GM12875 (cell line): ENCODE measurements around the gene MAPT.

Experiments
- H3K4me3 ChIP-seq: one replicate; pipeline ENCODE4 v1.5.1; 2011; ENCODE audit warnings: low read depth, low read length, control low read depth
- CTCF ChIP-seq: IDR thresholded peaks from 2 replicates; pipeline ENCODE4 v1.5.1; 2011; ENCODE audit warnings: low read depth, mild to moderate bottlenecking, control low read depth, inconsistent platforms, low read length, moderate library complexity, borderline replicate concordance; ENCODE audit not compliant: insufficient read depth

Gene MAPT

GRCh38 chr17:46043606-46044005 lies 149.3 kb downstream of the MAPT start:
- no peak for TF ChIP-seq CTCF
- H3K4me3 ChIP-seq: no peak overlapping the region

- peak; percentile 65 for TF ChIP-seq CTCF
- no peak overlapping the region for H3K4me3 ChIP-seq
These were observed 150.1 kb downstream of the MAPT start for GRCh38 chr17:46044286-46044928.

- no peak overlapping the region for H3K4me3 ChIP-seq
- no peak for TF ChIP-seq CTCF
These were observed 150.6 kb downstream of the MAPT start for GRCh38 chr17:46044989-46045388.

GRCh38 chr17:46045639-46046038 lies 151.3 kb downstream of the MAPT start:
- TF ChIP-seq CTCF: no peak
- no peak overlapping the region for H3K4me3 ChIP-seq

- TF ChIP-seq CTCF: no peak
- H3K4me3 ChIP-seq: no peak overlapping the region
These were observed 152.6 kb downstream of the MAPT start for GRCh38 chr17:46046957-46047356.

- no peak for TF ChIP-seq CTCF
- no peak overlapping the region for H3K4me3 ChIP-seq
These were observed 153.0 kb downstream of the MAPT start for GRCh38 chr17:46047398-46047797.

- no peak for TF ChIP-seq CTCF
- no peak overlapping the region for H3K4me3 ChIP-seq
These were observed 153.5 kb downstream of the MAPT start for GRCh38 chr17:46047856-46048255.
